HT-29 (cell line): ENCODE measurements around the gene ZNF284. TPM values are rescaled to one million over a fixed set of nuclear protein-coding genes. Genes with fewer than 3 reads are reported as not detected.

Experiments
- DNase-seq: peaks from one replicate; pipeline ENCODE4 v3.0.0-alpha.2; 2015; ENCODE audit warnings: low spot score
- total RNA-seq: library from RNA; depleted of rRNA; stranded (reverse); fragments of >200 nt; shearing (Covaris generic); gene quantifications from 2 replicates; pipeline ENCODE4 v1.2.3, GENCODE V29; 2014; rRNA removed

Gene ZNF284
- total RNA-seq, result 0.38 and 0.63 TPM in 2 replicates

GRCh38 chr19:44071824-44072542, at the start of gene ZNF284:
Gene ZNF284, plus strand, starts transcription at chr19:44072159. Its CDS starts 4,231 bp downstream, at chr19:44076390.
- peak; percentile 97 for DNase-seq

DNA sequence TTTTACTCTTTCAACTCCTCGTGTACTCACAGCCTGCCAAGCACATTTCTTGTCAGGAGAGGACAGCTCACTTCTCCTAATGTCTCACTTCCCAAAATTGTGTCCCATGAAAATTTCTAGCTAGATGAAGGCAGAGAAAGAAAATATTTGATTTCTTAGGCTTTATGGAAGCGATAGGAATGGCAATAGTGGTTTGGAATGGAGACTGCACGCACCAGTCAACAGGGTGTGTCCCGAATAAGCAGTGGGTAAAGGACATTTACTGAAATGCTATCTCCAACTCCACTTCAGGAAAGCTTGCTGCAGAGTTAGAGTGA, 47.1 kb upstream of the ZNF284 start:
- DNase-seq, result no peak

DNA sequence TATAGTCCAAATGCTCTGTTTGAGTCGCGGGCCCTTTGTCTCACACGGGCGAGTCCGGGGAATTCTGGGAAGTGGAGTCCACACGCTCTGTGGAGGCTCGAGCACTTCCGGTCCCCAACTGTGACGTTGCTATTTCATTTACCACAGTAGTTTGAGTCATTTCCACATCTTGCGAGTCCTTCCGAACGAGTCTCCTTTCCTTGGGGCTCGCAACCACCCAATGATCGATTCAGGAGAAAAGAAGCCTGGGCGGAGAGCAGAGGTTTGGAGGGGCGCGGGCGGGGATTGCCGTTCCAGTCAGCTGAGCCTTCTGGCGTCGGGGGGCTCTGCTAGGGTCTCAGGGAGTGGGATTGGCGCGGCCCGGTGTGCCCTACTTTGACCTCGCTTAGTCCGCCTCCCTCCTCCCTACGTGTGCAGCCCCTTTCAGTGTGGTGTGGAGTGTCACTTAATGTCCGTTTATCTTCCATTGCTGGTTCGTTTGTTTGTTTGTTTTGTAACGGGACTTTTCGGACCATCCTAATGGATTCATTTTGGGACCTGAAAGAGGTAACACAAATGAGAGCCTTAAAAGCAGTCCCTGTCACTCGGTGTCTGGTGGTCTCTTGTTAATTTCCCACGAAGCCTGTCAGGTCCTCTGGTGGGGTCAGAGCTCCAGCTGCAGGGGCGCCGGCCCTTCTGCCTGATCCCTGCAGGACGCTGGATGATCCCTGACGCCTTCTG, 46.6 kb upstream of the ZNF284 start, which contains the start of gene ZNF222:
TSS of gene ZNF222 (plus strand) at position 163 of the 720 bp plus-strand sequence. CDS start at position 221, 58 bp downstream.
- peak; percentile 90 for DNase-seq

DNA sequence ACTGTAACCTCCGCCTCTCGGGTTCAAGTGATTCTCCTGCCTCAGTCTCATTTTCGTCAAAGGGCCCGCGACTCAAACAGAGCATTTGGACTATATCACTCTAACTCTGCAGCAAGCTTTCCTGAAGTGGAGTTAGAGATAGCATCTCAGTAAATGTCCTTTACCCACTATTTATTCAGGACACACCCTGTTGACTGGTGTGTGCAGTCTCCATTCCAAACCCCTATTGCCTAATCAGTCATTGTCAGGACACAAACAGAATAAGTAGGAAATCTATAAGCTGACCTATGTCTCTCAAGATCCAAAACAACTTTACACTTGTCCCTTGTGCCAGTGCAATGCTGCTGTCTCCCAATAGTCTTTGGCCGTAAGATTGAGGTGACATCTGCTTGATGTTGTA, 45.3 kb upstream of the ZNF284 start:
- no peak for DNase-seq

GRCh38 chr19:44032001-44032610, 39.9 kb upstream of the ZNF284 start:
- DNase-seq, result no peak

- no peak for DNase-seq
Observed at GRCh38 chr19:44042147-44042546, 29.8 kb upstream of the ZNF284 start.

DNA sequence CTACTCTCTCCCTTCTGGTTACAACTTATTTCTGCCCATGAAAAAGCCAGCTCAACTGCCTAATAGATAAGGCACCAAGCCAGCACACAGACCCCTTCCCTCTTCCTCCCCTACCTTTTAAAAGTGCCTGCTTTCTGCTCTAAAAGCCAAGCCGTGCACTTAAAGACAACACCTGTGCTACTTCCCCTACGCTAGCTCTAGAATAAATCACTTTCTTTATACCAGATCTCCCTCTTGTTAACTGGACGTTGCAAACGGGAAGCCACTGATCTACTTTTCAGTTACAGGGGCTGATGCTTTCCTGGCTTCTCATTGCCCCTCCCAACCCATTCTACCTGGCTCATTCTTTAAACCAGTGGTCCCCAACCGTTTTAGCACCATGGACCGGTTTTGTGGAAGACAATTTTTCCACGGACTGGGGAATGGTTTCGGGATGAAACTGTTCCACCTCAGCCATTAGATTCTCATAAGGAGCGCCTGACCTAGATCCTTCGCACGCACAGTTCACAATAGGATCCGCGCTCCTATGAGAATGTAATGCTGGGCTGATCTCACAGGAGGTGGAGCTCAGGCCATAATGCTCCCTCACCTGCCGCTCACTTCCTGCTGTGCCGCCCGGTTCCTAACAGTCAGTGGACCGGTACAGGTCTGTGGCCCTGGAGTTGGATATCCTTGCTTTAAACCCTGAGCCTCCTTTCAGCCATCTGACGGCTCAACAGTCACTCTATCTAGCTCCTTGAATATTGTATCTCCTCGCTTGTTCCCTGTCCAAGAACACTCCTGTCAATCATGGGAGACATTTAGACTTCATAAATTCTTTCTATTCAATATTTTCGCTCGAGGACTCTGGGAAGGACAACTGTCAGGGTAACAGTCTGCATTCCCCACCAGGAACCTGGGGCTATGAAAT, 21.0 kb upstream of the ZNF284 start:
- peak; percentile 93 for DNase-seq

DNA sequence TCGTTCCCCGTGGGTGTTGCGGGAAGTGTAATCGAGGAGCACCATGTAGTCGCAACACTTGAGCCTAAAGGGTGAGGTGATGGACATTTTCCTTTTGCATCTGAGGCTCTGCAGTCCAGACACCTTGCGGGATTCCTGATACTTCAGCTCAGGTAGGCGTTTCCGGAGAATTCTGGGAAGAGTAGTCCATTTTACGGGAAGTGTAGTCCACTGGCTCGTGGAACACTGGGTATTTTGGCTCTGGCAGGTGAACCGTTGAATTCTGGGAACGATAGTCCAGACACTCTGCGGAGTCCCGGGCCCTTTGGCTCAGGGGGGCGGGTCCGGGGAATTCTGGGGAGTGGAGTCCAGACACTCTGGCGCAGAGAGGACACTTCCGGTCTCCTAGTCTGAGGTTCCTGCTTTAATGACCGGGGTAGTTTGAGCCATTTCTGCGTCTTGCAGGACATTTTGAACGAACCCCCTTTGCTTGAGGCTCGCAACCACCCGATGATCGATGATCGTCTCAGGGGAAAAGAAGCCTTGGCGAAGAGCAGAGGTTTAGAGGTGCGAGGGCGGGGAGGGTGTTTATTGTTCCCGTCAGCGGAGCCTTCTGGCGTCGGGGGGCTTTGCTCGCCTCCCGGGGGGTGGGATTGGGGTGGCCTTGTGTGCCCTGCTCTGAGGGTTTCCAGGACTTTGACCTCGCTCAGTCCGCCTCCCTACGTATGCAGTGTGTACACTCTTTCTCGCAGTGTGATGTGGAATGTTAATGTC, 20.1 kb upstream of the ZNF284 start, which contains the start of gene ZNF223:
TSS of gene ZNF223 (plus strand) at position 387 of the 753 bp plus-strand sequence. CDS start 3,141 bp downstream, outside the sequence.
- peak; percentile 100 for DNase-seq

DNA sequence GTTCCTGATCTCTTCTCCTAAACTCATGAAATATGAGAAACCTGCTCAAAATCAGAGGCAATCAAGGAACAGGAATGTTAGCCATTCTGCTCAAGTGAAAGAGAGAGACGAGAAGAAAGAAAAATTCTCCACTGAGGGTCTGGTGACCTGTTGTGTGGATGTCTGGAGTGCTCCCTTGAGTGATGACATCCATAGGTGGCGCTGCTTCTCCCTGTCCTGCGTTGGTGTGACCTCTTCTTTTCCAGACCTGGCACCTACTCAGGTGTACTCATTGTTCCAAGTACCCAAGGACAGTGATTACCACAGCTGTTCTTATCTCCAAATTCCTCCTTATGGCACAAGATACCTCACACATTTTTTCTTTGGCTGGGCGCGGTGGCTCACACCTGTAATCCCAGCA, 16.1 kb upstream of the ZNF284 start:
- DNase-seq, result peak; percentile 16

DNA sequence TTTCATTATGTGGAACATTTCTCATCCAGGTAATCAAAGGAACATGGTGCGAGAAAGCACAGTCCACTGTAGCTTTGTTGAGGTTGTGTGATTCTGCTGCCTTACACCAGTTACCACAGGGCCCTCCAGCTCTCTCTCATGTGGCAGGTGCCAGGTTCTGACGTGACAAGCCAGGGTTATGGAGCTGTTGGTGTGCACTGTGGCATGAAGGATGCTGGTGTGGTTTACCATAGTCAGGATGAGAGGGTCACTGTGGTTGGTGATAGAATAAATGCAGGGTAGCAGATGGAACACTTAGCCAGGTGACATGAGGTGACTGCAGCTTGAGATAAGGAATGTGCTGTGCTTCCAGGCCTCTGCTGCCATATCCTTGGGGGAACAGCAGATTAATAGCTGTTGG, 12.7 kb upstream of the ZNF284 start:
- no peak for DNase-seq

DNA sequence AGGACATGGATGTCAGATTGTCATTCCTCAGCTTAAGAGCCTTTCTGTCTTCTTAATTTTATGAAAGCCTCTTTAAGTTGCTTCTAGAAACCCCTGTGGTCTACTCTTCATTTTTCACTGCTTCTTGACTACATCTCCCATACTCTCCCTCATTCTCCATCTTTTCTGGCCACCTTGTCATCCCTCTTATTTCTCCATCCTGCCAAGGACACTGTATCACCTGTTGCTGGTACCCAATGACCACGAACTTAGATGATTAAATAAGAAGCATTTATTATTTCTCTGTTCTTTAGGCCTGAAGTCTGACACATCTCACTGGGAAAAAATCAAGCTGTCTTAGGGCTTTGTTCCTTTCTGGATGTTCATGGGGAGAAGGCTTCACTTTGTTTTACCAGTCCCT, 10.9 kb upstream of the ZNF284 start:
- no peak for DNase-seq

- no peak for DNase-seq
Observed at GRCh38 chr19:44066305-44066704, 5.7 kb upstream of the ZNF284 start.

- no peak for DNase-seq
Observed at GRCh38 chr19:44069415-44069814, 2.5 kb upstream of the ZNF284 start.

GRCh38 chr19:44072543-44073401, 813 bp downstream of the ZNF284 start:
- peak; percentile 41 for DNase-seq

GRCh38 chr19:44076325-44076724, 4.4 kb downstream of the ZNF284 start:
- no peak for DNase-seq

- DNase-seq, result no peak
Observed at GRCh38 chr19:44092108-44092507, 20.1 kb downstream of the ZNF284 start.

GRCh38 chr19:44093931-44094765, 22.2 kb downstream of the ZNF284 start, which contains the start of gene ZNF224:
Gene ZNF224, plus strand, starts transcription at chr19:44094361. Its CDS starts 3,513 bp downstream, at chr19:44097874.
- DNase-seq, result peak; percentile 97

DNA sequence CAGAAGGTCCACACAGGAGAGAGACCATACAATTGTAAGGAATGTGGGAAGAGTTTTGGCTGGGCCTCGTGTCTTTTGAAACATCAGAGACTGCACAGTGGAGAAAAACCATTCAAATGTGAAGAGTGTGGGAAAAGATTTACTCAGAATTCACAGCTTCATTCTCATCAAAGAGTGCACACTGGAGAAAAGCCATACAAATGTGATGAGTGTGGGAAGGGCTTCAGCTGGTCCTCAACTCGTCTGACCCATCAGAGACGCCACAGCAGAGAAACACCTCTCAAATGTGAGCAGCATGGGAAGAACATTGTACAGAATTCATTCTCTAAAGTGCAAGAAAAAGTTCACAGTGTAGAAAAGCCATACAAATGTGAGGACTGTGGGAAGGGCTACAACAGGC, 35.8 kb downstream of the ZNF284 start:
- DNase-seq, result no peak

DNA sequence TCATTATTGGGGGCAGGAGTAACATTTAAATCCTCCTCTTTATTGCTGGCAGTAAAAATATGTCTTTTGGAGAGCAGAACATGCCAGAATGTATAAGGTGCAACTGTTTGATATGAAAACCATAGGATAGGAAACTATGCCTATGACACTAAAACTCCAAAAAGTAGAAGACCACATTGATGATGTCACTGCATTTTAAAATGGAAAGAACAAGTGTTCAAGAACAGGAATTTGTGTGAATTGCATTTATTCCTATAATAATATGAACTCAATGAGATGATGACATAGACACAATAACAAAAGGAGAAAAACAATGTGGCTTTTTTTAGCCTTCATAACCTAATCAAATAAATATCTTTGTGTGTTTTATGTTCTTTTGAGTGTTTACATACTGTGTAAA, 37.5 kb downstream of the ZNF284 start:
- no peak for DNase-seq
